ENCODE measurements around the gene WHAMM.

Gene WHAMM

DNA sequence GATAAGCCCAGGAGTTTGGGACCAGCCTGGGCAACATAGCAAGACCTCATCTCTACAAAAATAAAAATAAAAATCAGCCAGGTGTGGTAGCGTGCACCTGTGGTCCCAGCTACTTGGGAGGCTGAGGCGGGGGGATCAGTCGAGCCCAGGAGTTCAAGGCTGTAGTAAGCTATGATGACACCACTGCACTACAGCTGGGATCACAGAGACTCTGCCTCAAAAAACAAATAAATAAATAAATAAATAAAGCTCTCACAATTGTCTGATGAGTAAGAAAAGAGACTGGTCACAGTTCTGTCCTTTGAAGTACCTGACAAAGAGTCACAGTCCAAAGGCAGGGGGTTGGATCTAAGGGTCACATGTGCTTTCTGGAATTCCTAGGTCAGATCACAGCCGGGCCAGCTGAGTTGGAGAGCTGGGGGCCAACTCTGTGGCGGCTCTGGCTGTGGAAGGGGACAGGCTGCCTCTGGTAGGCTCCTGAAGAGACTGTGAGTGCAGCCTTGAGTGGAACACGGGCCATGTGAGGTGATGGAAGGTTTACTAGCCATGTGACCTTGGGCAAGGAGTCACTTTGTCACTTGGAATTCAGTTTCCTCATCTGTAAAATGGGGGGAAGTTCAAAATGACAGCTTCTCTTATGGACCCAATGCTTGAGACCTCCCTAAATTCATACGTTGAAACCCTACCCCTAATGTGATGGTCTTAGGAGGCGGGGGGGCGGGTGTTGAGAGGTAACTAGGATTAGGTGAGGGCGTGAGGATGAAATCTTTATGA is 47.2 kb downstream of the WHAMM start:
- POLR2A ChIA-PET, result no interaction called here
- no peak for TF ChIP-seq ZBTB8A (tag by site-specific recombination; IDR thresholded peaks at IDR 0.05)
- TF ChIP-seq, protein P1, sequence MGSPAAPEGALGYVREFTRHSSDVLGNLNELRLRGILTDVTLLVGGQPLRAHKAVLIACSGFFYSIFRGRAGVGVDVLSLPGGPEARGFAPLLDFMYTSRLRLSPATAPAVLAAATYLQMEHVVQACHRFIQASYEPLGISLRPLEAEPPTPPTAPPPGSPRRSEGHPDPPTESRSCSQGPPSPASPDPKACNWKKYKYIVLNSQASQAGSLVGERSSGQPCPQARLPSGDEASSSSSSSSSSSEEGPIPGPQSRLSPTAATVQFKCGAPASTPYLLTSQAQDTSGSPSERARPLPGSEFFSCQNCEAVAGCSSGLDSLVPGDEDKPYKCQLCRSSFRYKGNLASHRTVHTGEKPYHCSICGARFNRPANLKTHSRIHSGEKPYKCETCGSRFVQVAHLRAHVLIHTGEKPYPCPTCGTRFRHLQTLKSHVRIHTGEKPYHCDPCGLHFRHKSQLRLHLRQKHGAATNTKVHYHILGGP (tag by site-specific recombination; IDR thresholded peaks at IDR 0.05), result no peak
- no peak for TF ChIP-seq GLIS1 (tag by site-specific recombination; IDR thresholded peaks at IDR 0.05)
- TF ChIP-seq, protein P2, sequence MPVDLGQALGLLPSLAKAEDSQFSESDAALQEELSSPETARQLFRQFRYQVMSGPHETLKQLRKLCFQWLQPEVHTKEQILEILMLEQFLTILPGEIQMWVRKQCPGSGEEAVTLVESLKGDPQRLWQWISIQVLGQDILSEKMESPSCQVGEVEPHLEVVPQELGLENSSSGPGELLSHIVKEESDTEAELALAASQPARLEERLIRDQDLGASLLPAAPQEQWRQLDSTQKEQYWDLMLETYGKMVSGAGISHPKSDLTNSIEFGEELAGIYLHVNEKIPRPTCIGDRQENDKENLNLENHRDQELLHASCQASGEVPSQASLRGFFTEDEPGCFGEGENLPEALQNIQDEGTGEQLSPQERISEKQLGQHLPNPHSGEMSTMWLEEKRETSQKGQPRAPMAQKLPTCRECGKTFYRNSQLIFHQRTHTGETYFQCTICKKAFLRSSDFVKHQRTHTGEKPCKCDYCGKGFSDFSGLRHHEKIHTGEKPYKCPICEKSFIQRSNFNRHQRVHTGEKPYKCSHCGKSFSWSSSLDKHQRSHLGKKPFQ (tag by site-specific recombination; IDR thresholded peaks at IDR 0.05), result no peak
- no peak for TF ChIP-seq MEIS1 (CRISPR knock-in tag; IDR thresholded peaks at IDR 0.05; ENCODE audit: borderline replicate concordance)
- TF ChIP-seq ZNF175 (tag by site-specific recombination; IDR thresholded peaks at IDR 0.05), result no peak
- TF ChIP-seq SP2 (tag by site-specific recombination; IDR thresholded peaks at IDR 0.05), result no peak
- TF ChIP-seq ZNF585B (tag by site-specific recombination; IDR thresholded peaks at IDR 0.05), result no peak
- no peak for TF ChIP-seq ZNF530 (tag by site-specific recombination; IDR thresholded peaks at IDR 0.05; ENCODE audit: low read depth)
- TF ChIP-seq ZNF521 (tag by site-specific recombination; IDR thresholded peaks at IDR 0.05), result no peak
- no peak for TF ChIP-seq ZFHX2 (tag by site-specific recombination; conservative IDR thresholded peaks at IDR 0.05)
- TF ChIP-seq ZNF311 (tag by site-specific recombination; IDR thresholded peaks at IDR 0.05; ENCODE audit: borderline replicate concordance), result no peak
- no peak for TF ChIP-seq ZNF777 (tag by site-specific recombination; IDR thresholded peaks at IDR 0.05; ENCODE audit: borderline replicate concordance)
- TF ChIP-seq ZNF501 (tag by site-specific recombination; IDR thresholded peaks at IDR 0.05), result no peak
- no peak for TF ChIP-seq ZNF335 (tag by site-specific recombination; conservative IDR thresholded peaks at IDR 0.05)
- TF ChIP-seq, protein P3, sequence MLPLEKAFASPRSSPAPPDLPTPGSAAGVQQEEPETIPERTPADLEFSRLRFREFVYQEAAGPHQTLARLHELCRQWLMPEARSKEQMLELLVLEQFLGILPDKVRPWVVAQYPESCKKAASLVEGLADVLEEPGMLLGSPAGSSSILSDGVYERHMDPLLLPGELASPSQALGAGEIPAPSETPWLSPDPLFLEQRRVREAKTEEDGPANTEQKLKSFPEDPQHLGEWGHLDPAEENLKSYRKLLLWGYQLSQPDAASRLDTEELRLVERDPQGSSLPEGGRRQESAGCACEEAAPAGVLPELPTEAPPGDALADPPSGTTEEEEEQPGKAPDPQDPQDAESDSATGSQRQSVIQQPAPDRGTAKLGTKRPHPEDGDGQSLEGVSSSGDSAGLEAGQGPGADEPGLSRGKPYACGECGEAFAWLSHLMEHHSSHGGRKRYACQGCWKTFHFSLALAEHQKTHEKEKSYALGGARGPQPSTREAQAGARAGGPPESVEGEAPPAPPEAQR (tag by site-specific recombination; IDR thresholded peaks at IDR 0.05), result no peak
- TF ChIP-seq, protein P4, sequence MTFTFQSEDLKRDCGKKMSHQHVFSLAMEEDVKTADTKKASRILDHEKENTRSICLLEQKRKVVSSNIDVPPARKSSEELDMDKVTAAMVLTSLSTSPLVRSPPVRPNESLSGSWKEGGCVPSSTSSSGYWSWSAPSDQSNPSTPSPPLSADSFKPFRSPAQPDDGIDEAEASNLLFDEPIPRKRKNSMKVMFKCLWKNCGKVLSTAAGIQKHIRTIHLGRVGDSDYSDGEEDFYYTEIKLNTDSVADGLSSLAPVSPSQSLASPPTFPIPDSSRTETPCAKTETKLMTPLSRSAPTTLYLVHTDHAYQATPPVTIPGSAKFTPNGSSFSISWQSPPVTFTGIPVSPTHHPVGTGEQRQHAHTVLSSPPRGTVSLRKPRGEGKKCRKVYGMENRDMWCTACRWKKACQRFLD (tag by site-specific recombination; IDR thresholded peaks at IDR 0.05), result no peak
- no peak for TF ChIP-seq ZNF2 (tag by site-specific recombination; IDR thresholded peaks at IDR 0.05)
- Histone ChIP-seq H3K36me3 (ENCODE audit: control insufficient read depth in 2 of 2, insufficient read depth in 1 of 2, low read length in 2 of 2) (peaks cover 0 to 24% of the 10 kb centered on the region in 2 experiments; a peak in 2 of 3 replicates), H3K4me3 (ENCODE audit: low read depth, low read length) (no peak overlapping the region), H3K4me1 (ENCODE audit: control insufficient read depth, insufficient read depth, low read length) (0 out of 2 replicates have a peak, but pooled peaks cover 3% of the 10 kb centered on the region), H3K27ac (ENCODE audit: extremely low read depth, low read depth, low read length) (no peak overlapping the region), H3K9me3 (ENCODE audit: control insufficient read depth, insufficient read depth, low read depth, low read length) (no peaks in the 10 kb centered on the region)
- CTCF ChIA-PET, result interaction anchor here (0.6 to 2.0 kb wide), 4 partner anchors 144 to 305 kb away, joined by 4 to 6 read pairs (median 5); partner anchors contain the start of gene C15orf40

DNA sequence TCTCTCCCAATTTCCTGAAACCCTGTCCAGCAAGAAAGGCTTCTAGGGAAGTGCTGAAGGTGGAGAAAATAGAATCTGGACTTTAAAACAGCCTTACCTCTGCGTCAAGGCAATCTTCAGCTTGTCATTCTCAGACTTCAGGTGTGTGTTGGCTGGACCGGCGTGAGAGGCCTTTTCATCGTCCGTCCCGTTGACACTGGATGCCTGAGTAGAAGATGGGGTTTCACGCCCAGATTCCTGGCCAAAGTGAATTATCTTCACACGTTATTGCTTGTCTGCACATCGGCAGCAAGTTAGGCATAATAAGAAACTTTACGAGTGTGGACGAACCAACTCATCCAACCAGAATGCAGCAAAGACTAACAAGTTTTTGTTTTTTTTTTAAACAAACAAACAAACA is 49.5 kb downstream of the WHAMM start:
- H3K4me1 ChIP-seq (ENCODE audit: control insufficient read depth, insufficient read depth, low read length), result no peaks in the 10 kb centered on the region
- no peaks in the 10 kb centered on the region for H3K9me3 ChIP-seq (ENCODE audit: control insufficient read depth, insufficient read depth, low read depth, low read length)
- no peak overlapping the region for H3K27ac ChIP-seq (ENCODE audit: extremely low read depth, low read depth, low read length)
- POLR2A ChIA-PET, result no interaction called here
- peaks cover 0 to 10% of the 10 kb centered on the region in 2 experiments; a peak in 2 of 3 replicates for H3K36me3 ChIP-seq (ENCODE audit: control insufficient read depth in 2 of 2, insufficient read depth in 1 of 2, low read length in 2 of 2)
- no peak overlapping the region for H3K4me3 ChIP-seq (ENCODE audit: low read depth, low read length)
- CTCF ChIA-PET, result no interaction called here
- TF ChIP-seq ZNF776 (tag by site-specific recombination; IDR thresholded peaks at IDR 0.05; ENCODE audit: borderline replicate concordance) (no peak), SETDB1 (IDR thresholded peaks at IDR 0.05; ENCODE audit: insufficient read length, low read length) (no peak), IKZF3 (tag by site-specific recombination; IDR thresholded peaks at IDR 0.05) (no peak), ZNF658 (tag by site-specific recombination; IDR thresholded peaks at IDR 0.05) (no peak), ZNF138 (tag by site-specific recombination; IDR thresholded peaks at IDR 0.05; ENCODE audit: borderline replicate concordance) (no peak), ZNF624 (tag by site-specific recombination; IDR thresholded peaks at IDR 0.05) (no peak)
- TF ChIP-seq, protein P5, sequence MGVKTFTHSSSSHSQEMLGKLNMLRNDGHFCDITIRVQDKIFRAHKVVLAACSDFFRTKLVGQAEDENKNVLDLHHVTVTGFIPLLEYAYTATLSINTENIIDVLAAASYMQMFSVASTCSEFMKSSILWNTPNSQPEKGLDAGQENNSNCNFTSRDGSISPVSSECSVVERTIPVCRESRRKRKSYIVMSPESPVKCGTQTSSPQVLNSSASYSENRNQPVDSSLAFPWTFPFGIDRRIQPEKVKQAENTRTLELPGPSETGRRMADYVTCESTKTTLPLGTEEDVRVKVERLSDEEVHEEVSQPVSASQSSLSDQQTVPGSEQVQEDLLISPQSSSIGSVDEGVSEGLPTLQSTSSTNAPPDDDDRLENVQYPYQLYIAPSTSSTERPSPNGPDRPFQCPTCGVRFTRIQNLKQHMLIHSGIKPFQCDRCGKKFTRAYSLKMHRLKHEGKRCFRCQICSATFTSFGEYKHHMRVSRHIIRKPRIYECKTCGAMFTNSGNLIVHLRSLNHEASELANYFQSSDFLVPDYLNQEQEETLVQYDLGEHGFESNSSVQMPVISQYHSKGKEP (tag by site-specific recombination; IDR thresholded peaks at IDR 0.05), result no peak
- TF ChIP-seq, protein P4 (tag by site-specific recombination; IDR thresholded peaks at IDR 0.05), result no peak
- TF ChIP-seq, protein P6, sequence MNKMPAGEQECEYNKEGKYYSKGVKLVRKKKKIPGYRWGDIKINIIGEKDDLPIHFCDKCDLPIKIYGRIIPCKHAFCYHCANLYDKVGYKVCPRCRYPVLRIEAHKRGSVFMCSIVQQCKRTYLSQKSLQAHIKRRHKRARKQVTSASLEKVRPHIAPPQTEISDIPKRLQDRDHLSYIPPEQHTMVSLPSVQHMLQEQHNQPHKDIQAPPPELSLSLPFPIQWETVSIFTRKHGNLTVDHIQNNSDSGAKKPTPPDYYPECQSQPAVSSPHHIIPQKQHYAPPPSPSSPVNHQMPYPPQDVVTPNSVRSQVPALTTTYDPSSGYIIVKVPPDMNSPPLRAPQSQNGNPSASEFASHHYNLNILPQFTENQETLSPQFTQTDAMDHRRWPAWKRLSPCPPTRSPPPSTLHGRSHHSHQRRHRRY (tag by site-specific recombination; IDR thresholded peaks at IDR 0.05), result no peak

All from HEK293 (cell line).